HG03565 (cell line): ENCODE data around the gene SMG6.
"Not testable (repeated sequence)": the region's sequence is repeated elsewhere in the genome, so short reads cannot be mapped to it uniquely, and the experiment has no call there.

Source experiments
- ATAC-seq: cut with Tn5 transposase; IDR thresholded peaks from one replicate; pipeline ENCODE4 v1.9.1; 2021; ENCODE audit warnings: mild to moderate bottlenecking, moderate library complexity; ENCODE audit not compliant: unreplicated experiment

Gene SMG6

DNA sequence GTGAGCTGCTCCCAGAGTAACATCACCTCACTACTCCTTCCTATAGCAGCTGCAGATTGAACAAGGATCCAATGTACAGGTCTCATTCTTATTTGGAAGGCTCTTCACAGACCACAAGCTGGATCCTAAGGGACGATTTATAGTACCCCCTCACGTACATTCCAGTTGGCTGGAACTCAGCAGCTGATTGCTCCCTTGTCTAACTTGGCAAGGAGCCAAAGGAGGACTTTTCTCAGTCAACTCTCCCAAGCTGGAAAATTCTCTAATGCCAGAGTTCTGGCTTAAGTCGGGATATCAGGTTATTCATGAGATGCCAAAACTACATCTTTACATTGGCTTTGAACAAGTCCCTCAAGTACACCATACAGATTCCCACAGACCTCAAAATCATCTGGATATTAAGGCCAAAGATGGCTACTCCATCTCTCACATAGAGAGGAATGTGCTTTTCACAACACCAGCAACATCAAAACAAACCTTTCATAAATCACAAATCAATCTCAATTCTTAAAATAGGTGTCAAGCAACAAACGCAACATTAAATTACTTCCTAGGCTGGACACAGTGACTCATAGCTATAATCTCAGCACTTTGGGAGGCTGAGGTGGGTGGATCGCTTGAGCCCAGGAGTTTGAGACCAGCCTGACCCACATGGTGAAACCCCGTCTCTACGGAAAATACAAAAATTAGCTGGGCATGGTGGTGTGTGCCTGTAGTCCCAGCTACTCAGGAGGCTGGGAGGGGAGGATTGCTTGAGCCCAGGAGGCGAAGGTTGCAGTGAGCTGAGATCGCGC is 39.3 kb downstream of the SMG6 start:
- ATAC-seq, result no peak

DNA sequence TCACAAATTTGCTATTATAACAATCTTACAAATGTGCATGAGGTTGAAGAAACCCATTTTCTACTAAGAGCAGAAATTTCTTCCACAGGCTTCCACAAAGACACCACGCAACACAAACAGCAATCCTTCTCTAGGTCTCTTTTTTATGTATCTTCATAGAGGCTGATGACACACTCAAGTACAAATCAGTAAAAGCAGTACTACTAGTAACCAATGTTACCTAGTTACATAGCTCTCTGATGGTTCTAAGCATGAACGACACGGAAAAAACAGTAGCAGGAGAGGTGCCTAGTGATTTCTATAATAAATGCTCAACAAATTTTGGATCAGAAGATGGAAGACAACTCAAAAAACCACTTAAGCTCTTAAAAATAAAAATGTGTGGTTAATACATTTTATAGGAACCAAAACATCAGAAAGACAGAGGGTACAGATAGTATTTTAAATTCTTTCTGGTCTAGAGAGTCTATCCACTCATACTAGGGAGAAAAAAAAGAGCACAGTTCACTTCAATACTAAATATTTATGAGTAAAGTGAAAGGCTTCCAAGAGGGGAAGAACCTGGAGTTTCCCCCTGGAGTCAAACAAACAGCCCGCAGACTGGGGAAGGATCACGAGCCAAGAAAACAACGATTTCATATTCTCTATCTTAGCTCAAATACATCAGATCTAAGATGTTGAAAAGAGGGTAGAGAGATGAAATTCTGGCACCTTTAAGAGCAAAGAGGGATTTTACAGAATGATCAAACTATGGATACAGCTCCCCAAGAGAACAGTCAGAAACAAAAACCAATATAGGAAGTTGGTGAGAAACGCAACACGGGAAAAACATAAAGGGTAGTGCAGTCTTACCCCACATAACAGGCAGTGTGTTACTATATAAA is 40.2 kb downstream of the SMG6 start:
- no peak for ATAC-seq

DNA sequence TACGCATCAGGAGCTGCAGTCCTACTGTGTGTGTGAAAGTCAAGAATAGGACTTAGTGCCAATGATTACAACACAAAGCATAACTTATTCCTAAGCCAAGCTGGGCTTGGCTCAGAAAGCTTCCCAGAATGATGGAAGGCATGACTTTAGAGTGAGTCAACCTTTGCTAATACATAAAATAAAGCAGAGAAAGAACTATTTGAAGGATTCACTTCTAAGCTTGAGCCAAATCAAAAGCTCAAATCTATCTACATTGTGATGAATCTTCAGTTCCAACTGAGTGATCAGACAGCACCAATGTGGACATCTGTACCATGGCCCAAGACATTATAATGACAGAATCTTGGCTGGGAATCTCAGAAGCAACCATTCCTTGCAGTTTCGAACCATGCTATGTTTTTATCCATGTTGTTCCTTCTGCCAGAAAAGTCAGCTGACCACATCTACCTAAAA is 41.4 kb downstream of the SMG6 start:
- no peak for ATAC-seq

DNA sequence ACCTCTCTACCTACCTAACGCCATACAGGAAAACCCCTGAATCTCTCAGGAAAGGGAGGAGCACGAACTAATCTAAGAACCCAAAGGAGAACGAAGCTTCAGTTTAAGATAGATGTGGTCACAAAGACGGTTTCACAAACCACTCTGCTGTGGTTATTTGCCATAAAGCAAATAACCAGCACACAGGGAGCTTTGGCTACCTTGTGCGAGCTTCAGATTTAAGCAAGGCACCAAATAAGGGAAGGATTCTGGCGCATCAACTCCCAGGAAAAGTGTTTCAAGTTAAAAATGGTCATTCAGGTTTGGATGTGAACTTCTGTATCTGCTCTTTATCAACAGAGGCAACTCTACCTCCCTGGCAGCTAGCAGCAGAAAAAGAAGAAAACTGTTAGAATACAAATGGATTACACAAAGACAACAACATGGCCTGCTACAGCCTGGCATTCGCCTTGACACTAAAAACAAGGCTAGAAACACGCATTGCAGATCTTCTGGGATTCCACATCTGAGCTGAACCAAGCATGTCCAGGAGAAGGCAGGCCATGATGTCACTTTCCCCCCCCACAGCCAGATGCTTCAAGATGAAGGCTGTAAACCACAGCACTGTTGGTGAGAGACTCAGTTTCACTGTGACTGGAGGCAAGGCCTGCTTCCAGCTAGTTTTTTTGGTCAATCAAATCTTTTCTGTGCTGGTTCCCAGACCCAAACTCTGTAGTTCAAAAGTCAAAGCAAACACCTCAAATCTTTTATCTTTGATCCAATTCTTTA is 43.6 kb downstream of the SMG6 start:
- ATAC-seq, result peak; percentile 43

DNA sequence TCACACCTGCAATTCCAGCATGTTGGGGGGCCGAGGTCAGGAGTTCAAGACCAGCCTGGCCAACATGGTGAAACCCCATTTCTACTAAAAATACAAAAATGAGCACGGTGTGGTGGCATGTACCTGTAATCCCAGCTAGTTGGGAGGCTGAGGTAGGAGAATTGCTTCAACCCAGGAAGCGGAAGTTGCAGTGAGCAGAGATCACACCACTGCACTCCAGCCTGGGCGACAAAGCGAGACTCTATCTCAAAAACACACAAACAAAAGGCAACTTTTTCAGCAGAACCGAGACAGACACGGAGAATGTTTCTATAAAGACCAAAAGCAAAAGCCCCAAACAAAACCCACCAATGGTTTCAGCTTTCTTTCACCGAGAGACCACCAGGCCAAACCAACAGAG is 44.8 kb downstream of the SMG6 start:
- ATAC-seq, result not testable (repeated sequence)

DNA sequence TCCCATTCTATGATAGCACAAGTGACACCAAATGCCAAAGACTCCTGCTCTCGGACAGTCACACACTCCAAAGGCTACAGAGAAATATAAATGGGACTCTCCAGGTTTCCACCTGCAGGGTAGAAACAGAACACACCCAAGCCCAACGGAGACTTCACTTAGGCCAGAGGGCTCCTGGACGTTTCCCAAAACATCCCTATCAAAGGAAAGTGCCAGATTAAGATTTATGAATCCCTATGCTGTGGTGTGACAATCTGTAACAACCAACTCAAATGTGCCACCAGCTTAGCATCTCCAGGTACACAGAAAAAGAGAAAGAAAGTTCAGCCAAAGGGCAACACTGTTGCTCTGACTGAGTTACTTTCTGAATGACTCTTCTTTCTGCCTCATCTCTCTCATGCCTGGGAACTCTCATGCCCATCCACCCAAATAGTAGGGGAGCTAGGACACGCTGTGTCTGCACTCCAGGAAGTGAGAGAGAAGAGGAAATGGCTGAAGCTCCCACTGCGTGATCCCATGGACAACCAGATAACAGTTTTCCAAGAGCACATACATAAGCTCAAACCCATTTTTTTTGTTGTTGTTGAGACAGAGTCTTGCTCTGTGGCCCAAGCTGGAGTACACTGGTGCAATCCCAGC is 49.7 kb downstream of the SMG6 start:
- ATAC-seq, result peak; percentile 74

DNA sequence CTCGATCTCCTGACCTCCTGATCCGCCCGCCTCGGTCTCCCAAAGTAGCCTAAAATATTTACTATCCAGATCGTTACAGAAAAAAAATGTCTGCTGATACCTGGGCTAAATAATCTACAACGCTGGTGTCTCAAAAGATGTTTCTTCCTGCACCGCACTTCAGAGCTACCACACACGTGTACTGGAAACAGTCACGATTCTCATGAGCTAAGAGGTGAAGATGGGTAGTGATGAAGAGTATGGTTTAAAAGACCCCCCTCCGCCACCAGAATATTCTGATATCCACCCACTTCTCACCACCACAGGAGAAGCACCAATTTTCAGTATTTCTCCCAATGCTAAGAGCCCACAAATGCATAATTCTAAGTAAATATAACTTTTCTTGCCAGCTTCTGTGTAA is 50.2 kb downstream of the SMG6 start:
- ATAC-seq, result no peak

DNA sequence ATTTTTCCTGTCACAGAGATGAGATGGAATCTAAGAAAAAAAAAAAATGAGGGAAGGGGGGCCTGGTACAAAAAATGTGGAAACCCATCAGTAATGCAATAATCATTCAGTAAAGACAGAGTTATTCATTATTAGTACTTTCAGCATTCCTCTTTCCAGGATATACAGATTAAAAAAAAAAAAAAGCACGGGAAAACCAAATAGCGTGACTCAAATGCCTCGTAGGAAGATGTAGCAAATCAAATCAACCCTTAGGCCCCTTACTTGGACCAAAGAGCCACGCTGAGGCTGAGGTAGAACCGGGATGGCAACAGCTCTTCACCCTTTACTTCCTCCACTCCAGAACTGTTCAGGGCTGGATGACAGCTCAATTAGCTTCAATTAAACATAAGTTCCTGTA is 52.5 kb downstream of the SMG6 start:
- ATAC-seq, result no peak

DNA sequence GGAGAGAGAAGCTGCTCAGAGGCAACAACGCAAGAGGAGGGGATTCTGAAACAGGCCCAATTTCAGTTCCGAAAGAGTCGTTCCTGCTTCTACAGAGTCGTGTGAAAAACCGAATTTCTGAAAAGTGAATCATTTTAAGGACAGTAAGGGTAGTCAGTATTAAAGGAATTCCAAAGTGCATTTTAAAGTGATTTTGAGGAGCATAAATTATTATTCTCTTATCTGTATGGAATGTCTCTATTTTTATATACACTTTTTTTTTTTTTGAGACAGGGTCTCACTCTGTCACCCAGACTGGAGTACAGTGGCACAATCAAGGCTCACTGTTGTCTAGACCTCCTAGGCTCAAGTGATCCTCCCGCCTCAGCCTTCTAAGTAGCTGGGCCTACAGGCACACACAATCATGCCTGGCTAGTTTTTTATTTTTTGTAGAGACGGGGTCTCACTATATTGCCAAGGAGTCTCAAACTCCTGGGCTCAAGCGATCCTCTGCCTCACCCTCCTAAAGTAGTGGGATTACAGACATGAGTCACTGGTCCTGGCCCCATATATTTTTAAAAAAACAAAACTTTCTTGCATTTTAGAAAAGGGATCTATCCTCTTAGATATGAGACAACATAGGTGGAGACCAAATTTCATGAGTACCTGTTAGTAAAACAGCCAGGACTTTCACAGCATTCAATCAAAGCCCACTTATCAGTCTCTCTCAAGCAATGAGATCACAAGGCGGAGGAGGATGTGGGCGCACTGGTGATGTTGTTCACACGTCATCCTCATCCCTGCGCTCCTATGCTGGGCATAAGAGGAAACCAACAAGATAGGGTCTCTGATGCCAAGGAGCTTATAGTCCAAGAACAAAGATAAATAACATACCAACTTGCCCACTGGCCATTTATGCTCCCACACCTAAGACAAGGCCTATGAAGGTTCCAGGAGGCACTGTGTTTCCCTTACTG is 53.2 kb downstream of the SMG6 start:
- ATAC-seq, result no peak

DNA sequence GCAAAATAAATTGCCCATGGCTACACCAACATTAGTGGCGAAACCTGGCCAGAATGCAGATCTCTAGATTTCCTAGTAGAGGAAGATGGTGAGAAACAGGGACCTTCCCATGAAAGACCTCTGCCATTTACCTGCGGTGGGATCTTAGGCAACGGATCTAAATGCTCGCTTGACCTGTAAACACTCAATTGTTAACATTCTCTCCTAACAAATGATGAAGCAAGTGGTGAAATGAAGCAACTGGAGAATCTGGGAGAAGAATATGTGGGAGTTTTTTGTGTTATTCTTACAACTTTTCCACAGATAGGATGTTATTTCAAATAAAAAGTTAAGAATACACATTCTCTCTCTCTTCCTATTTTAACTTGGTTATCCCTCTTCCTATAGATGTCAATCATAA is 56.6 kb downstream of the SMG6 start:
- ATAC-seq, result no peak

DNA sequence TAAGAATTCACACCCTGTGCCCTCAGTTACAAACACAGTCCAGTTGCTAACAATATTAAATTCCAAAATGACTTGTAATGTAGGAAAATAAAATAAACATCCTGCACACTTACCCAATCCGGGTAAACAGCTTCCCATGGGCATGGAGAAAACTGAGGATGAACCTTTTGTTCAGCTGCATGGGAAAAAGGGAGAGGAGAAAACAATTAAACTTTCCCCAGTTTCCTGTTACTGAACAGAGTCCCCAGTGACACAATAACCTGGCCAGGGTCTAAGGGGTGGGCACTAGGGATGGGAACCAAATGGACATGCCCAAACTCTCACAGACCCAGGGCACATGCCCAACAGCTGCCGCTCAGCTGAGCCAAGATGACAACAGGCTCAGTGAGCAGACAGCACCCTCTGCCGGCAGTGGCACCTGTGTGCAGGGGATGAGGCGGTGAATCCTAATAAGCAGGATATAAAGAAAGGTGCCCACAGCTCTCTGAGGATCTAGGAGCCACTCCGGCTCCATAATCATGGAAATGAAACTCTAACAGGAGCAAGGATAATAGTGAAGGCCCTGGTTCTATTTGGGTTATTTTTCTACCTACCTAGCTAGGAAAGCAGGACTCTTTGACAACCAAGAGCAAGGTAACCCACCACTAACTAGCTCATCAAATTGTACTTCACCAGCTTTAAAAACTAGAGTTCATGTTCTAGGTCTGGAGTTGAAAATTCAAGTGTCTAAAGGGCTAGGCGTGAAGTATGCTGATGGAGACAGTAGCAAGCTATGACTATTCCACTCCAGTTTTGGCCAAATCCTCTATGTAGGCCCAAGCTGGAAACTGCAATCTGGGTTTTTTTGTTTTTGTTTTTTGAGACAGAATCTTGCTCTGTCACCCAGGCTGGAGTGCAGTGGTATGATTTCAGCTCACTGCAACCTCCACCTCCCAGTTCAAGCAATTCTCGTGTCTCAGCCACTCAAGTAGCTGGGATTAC is 58.8 kb downstream of the SMG6 start:
- ATAC-seq, result peak; percentile 42

DNA sequence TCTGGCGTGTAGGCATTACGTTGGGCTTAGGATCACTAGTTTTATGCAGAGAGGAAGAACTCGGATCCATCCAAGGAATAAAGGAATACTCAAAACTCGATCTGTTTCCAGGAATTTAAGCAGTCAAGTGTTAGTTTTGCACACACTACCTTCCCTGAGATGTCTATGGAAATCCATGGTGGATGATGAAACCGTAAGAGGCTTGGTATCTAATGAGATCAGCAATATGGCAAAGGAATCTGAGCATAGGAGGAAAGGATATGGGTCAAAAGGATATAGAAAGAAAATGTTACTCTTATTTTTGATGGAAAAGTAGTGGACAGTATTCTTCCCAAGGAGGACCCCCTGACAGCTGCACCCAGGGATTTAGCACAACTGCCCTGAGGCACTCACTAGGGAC is 59.6 kb downstream of the SMG6 start:
- ATAC-seq, result no peak

DNA sequence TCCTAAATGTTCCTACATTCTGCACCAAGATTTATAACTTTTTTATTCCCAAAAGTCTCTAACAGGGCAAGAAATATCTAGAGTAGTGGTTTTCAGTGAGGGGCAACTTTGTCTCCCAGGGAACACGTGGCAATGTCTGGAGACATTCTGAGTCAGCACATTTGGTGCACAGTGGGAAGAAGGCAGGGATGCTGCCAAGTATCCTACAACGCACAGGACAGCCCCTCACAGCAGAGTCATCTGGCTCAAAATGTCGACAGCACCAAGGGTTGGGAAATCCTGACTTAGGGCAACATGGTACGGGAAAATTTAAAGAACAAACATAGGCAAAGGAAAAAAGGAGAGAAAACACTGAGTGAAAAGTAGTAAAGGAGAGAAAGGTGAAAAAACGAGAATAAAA is 61.8 kb downstream of the SMG6 start:
- ATAC-seq, result no peak

DNA sequence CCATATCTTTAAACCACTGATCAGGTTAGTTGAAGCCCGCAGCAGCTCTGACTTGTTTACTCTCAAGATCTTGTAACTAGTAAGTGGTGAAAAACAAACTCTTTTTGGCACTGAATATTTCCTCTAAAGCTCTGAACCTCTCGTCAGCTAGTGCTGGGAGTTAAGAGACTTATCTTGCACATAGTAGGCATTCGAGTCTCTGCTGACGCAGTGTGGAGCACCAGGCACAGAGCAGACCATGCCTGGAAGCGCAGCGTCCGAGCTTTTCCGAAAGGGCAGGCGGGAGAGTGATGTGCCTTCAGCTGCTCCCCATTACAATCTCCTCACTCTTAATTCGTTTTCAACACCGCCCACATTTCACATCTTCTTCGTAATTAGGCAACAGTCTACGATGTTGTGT is 63.0 kb downstream of the SMG6 start:
- no peak for ATAC-seq

DNA sequence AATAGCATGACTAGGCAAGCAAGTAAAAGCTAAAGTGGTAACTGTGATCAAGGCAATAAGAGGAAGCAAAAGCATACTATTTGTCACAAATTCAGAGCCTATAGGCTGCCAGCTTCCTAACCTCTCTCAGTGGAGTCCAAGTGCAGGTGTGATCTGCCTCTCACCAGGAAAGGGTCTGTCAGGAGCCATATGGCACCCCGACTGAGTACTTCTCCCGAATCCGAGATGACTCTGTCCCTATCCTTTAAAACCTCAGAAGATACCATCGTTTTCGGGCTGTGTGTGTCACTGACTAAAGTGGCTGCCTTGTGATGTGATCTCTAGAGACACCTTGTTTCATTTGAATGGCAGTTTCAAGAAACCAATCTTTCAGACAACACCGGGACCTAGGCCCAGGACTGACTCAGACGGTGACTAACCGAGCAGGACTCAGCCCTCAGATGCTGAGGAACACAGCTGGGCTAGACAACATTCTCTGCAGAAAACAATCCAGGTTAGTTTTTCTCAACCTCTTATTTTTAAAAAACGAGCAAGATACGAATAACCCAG is 63.6 kb downstream of the SMG6 start:
- peak; percentile 44 for ATAC-seq

DNA sequence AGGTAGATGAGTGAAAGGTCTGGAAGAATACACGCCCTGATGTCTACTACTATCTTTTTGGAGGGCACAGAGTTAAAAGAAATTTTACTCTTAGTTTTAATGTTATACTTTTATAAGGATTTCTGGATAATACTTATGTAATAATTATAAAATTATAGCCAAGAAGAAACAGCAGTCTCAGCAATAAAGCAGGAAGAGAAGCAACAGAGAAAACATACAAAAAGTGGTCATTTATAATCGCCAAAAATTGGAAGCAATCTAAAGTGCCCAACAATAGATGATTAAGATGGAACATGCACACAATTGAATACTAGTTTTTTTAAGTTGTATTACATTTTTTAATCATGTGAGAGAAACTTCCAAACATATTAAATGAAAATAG is 64.4 kb downstream of the SMG6 start:
- ATAC-seq, result no peak

DNA sequence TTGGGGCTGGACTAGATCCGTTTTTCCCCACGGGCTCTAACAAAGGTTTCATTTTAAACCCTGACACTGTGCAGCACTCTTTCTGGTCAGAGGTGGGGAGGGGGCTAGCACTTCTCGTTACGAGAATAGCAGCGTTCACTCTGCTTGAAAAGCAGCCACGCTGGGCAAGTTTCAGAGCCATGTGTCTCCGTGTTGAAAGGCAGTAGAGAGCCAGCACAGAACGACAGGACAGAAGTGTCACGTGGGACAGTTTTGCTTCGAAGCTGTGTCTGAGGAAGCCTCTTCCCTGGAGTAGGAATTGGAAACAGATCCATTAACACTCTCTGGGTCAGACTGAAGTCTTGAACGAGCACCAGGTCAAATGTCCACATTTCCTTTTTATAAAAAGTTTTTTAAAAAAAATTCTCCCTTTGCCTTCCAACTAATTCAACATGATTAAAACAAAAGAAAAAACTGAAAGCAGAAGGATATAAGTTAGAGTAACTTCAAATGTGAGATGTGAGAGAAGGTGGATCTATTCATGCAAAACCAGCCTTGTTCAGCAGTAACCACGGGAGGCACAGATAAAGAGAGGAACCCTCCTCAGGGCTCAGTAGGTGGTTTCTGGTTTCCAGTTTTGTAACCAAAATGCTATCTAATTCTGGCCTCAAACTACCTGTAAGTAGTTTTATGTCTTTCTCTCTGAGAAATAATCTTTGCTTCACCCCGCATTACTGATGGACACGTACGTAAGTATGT is 65.0 kb downstream of the SMG6 start:
- ATAC-seq, result peak; percentile 55

DNA sequence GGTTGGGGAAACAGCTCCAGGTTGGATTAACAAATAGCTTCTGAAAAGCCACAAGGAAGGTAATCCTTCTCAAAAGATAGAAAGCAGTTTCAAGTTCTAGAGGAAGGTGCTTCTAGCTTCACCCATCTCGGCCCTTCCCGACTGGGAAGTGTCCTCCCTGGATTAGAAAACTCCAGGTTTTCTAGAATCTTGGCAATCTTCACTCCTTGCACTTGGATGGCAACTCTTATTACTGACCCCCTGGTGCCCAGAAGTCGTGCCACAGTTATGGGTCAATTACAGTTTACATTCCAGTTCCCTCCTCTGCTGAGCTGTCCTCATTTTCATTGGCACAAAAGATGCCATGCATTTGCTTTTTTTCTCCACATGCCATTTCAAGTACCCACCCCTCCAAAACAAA is 65.6 kb downstream of the SMG6 start:
- ATAC-seq, result no peak
